Measurements from ENCODE around the gene BCDIN3D.

BCDIN3D gene

GRCh38 chr12:49813131-49813530 is 29.8 kb downstream of the BCDIN3D start:
- no peak for DNase-seq

GRCh38 chr12:49811961-49812401 is 30.9 kb downstream of the BCDIN3D start:
- DNase-seq = no peak

GRCh38 chr12:49811136-49811535 is 31.8 kb downstream of the BCDIN3D start:
- DNase-seq = no peak

GRCh38 chr12:49809906-49810389 is 33.0 kb downstream of the BCDIN3D start:
- DNase-seq = no peak

- no peak for DNase-seq
Measured at GRCh38 chr12:49809381-49809905, 33.5 kb downstream of the BCDIN3D start.

GRCh38 chr12:49808686-49809380 is 34.1 kb downstream of the BCDIN3D start:
- DNase-seq = no peak

- no peak for DNase-seq
Measured at GRCh38 chr12:49807991-49808580, 34.8 kb downstream of the BCDIN3D start.

- DNase-seq = no peak
Measured at GRCh38 chr12:49806877-49807276, 36.0 kb downstream of the BCDIN3D start.

- no peak for DNase-seq
Measured at GRCh38 chr12:49806321-49806813, 36.5 kb downstream of the BCDIN3D start.

- DNase-seq = no peak
Measured at GRCh38 chr12:49805409-49805808, 37.5 kb downstream of the BCDIN3D start.

- no peak for DNase-seq
Measured at GRCh38 chr12:49804821-49805220, 38.1 kb downstream of the BCDIN3D start.

- DNase-seq = no peak
Measured at GRCh38 chr12:49803693-49804450, 39.0 kb downstream of the BCDIN3D start.

- no peak for DNase-seq
Measured at GRCh38 chr12:49801141-49802063, 41.5 kb downstream of the BCDIN3D start.

- no peak for DNase-seq
Measured at GRCh38 chr12:49800421-49801140, 42.3 kb downstream of the BCDIN3D start.

GRCh38 chr12:49798934-49799333 is 44.0 kb downstream of the BCDIN3D start:
- DNase-seq = no peak

GRCh38 chr12:49798248-49798647 is 44.7 kb downstream of the BCDIN3D start:
- DNase-seq = no peak

GRCh38 chr12:49797449-49797776 is 45.5 kb downstream of the BCDIN3D start:
- no peak for DNase-seq

GRCh38 chr12:49796606-49797448 is 46.1 kb downstream of the BCDIN3D start:
- DNase-seq = no peak

- no peak for DNase-seq
Measured at GRCh38 chr12:49796155-49796554, 46.8 kb downstream of the BCDIN3D start.

- DNase-seq = no peak
Measured at GRCh38 chr12:49795654-49796105, 47.2 kb downstream of the BCDIN3D start.
